ENCODE results near the gene E2F4. TPM values are rescaled to one million over a fixed set of nuclear protein-coding genes. Genes with fewer than 3 reads are reported as not detected.
A peak's percentile ranks its signal among the peaks of the same experiment; 100 is the strongest.

Gene E2F4
- total RNA-seq, 1 experiment from 2014 or later, result 86.2 TPM

- BruUV-seq (replicated peaks), result no TSS peak
- CTCF ChIA-PET, result no interaction called here
- no peak overlapping the region for H3K4me2 ChIP-seq (ENCODE audit: low read length)
Observed at GRCh38 chr16:67190448-67191399, 1.2 kb upstream of the E2F4 start.

GRCh38 chr16:67191411-67191994 is 452 bp upstream of the E2F4 start:
- no peaks in the 10 kb centered on the region for H3K9me3 ChIP-seq (ENCODE audit: low read length)
- H3K27ac ChIP-seq (ENCODE audit: low read length), result no peak overlapping the region
- H3K4me2 ChIP-seq (ENCODE audit: low read length), result peak overlapping the region; percentile 68
- no peak; the same call in 1 of the 2 replicates for ATAC-seq
- no peaks in the 10 kb centered on the region for H3K27me3 ChIP-seq (ENCODE audit: low read length)
- intact Hi-C loops (cut with micrococcal nuclease), result loop anchor here (10.0 kb wide), 1 partner anchor 53 kb away; the partner anchor contains the start of genes FHOD1 and SLC9A5
- H3K9ac ChIP-seq (ENCODE audit: low read length), result peak overlapping the region; percentile 99; the same call in 1 of the 2 replicates
- H3K4me1 ChIP-seq (ENCODE audit: insufficient read depth, low read length), result peaks cover 17% of the 10 kb centered on the region
- no peaks in the 10 kb centered on the region; the same call in 1 of the 2 replicates for H4K20me1 ChIP-seq (ENCODE audit: low read length)
- ChIA-PET POLR2A (ENCODE audit: unreplicated experiment) (no interaction called here), CTCF (no interaction called here)
- H3K4me3 ChIP-seq (ENCODE audit: low read length), result peak overlapping the region; percentile 98; the same call in 1 of the 2 replicates
- H3F3A ChIP-seq (ENCODE audit: low read length, unreplicated experiment), result no peaks in the 10 kb centered on the region
- peaks cover 18% of the 10 kb centered on the region; the same call in 1 of the 2 replicates for H3K36me3 ChIP-seq (ENCODE audit: low read depth, low read length)
- H3K79me2 ChIP-seq (ENCODE audit: low read length), result peaks cover 30% of the 10 kb centered on the region
- no peak for DNase-seq
- BruUV-seq (replicated peaks), result no TSS peak
- H2AFZ ChIP-seq (ENCODE audit: low read length), result peak overlapping the region; percentile 75
- no peaks in the 10 kb centered on the region for H3K9me2 ChIP-seq (replicated peaks; ENCODE audit: low read length)
- TF ChIP-seq CTCF (conservative IDR thresholded peaks at IDR 0.05; ENCODE audit: low read depth, low read length) (no peak), EZH2 (IDR thresholded peaks at IDR 0.05; ENCODE audit: low read length, unreplicated experiment) (no peak), EZH2phosphoT487 (IDR thresholded peaks at IDR 0.05; ENCODE audit: borderline replicate concordance, low read length) (no peak)

More at GRCh38 chr16:67190448-67191399, 1.2 kb upstream of the E2F4 start:
- TF ChIP-seq EZH2 (IDR thresholded peaks at IDR 0.05; ENCODE audit: low read length, unreplicated experiment), result no peak
- no peak for TF ChIP-seq CTCF (conservative IDR thresholded peaks at IDR 0.05; ENCODE audit: low read depth, low read length)
- no peak for TF ChIP-seq EZH2phosphoT487 (IDR thresholded peaks at IDR 0.05; ENCODE audit: borderline replicate concordance, low read length)
- no peak overlapping the region for H3K27ac ChIP-seq (ENCODE audit: low read length)
- peaks cover 10% of the 10 kb centered on the region; the same call in 1 of the 2 replicates for H3K36me3 ChIP-seq (ENCODE audit: low read depth, low read length)
- H3K9me3 ChIP-seq (ENCODE audit: low read length), result no peaks in the 10 kb centered on the region
- H3K4me3 ChIP-seq (ENCODE audit: low read length), result no peak overlapping the region
- POLR2A ChIA-PET (ENCODE audit: unreplicated experiment), result no interaction called here
- H3K4me1 ChIP-seq (ENCODE audit: insufficient read depth, low read length), result peaks cover 23% of the 10 kb centered on the region
- H3F3A ChIP-seq (ENCODE audit: low read length, unreplicated experiment), result no peaks in the 10 kb centered on the region
- intact Hi-C loops (cut with micrococcal nuclease), result loop anchor here (10.0 kb wide), 1 partner anchor 54 kb away; the partner anchor contains the start of genes FHOD1 and SLC9A5
- DNase-seq, result no peak
- no peak overlapping the region for H2AFZ ChIP-seq (ENCODE audit: low read length)
- H4K20me1 ChIP-seq (ENCODE audit: low read length), result no peaks in the 10 kb centered on the region; the same call in 1 of the 2 replicates
- H3K9ac ChIP-seq (ENCODE audit: low read length), result no peak overlapping the region
- ATAC-seq, result no peak
- H3K79me2 ChIP-seq (ENCODE audit: low read length), result peaks cover 30% of the 10 kb centered on the region
- H3K9me2 ChIP-seq (replicated peaks; ENCODE audit: low read length), result no peaks in the 10 kb centered on the region
- no peaks in the 10 kb centered on the region for H3K27me3 ChIP-seq (ENCODE audit: low read length)
